ENCODE data around the gene PIK3C3.
"Not testable (repeated sequence)": the region's sequence is repeated elsewhere in the genome, so short reads cannot be mapped to it uniquely, and the experiment has no call there.

The PIK3C3 gene

GRCh38 chr18:42025974-42026625 is 71.1 kb downstream of the PIK3C3 start:
- DNase-seq (ENCODE audit: low read depth): no peak

DNA sequence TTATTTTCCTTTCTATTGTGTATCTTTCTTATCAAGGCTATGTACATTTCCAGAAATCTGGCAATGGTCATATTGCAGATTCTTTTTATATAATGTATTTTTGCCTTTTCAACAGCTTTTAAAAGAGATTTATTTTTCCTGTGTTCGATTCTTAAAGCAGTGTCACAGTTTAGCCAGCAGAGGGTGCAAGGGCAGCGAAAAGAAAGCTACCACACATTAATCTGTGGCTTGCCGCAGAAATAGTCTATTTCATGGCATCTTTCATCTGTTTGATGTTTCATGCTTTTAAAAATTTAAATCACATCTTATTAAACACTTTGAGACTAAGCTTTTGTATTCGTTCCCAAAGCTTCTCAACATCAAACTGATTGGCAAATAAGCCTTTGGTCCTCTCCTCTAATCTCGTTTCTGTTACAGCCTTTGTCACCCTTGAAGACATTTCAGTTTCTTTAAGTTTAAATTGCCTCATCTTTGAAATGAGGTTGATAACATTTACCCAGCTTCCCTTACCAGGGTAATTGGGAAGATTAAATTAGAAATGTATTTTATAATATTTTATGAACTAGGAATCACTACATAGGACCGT is 73.3 kb downstream of the PIK3C3 start:
- no peak for DNase-seq (ENCODE audit: low read depth)

- DNase-seq (ENCODE audit: low read depth): no peak
Measured at GRCh38 chr18:42029092-42029491, 74.1 kb downstream of the PIK3C3 start.

DNA sequence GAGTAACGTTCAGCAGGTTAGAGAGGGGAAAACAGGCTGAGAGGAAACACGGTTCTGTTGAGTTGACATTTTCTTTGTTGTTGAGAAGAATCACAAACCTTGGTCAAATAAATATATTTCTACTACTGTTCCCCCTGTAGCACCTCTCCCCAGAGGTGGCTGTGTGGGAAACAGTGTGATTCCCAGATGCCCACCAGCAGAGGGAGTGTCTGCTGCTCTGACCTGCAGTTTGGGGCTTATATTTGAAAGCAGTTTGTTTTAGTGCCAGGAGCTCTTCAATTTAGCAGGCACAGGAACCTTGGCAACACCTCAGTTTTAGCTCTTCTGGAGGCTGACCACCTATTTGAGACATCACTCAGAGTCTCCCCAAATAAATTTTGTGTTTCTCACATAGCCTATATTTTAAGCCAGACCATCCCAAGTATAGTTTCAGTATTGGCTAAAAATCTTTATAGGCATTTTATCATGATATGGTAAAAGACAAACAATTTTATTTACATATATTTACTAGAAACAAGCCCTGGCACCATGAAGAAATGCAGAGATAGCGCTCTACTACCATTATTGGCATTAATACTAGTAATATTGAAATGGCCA is 75.7 kb downstream of the PIK3C3 start:
- no peak for DNase-seq (ENCODE audit: low read depth)

DNA sequence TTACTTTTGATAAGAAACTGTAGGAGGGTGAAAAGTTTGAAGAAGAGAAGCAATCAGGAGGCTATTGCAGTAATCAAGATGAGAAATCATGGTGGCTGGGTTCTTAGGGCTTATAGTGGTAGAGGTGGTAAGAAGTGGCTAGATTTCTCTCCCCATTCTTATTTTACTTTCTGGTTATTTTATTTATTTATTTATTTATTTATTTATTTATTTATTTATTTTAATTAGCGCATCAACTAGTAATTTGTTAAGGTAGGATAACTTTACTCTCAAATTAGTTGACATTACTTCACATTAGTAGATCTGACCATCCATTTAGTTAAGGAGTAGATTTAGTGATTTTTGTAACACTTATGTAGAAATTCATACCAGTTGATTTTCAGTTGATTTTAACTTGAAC is 77.4 kb downstream of the PIK3C3 start:
- no peak for DNase-seq (ENCODE audit: low read depth)

- DNase-seq (ENCODE audit: low read depth): no peak
Measured at GRCh38 chr18:42033137-42033810, 78.2 kb downstream of the PIK3C3 start.

GRCh38 chr18:42038936-42039335 is 83.9 kb downstream of the PIK3C3 start:
- DNase-seq (ENCODE audit: low read depth): peak; percentile 33

- DNase-seq (ENCODE audit: low read depth): no peak
Measured at GRCh38 chr18:42039396-42039795, 84.4 kb downstream of the PIK3C3 start.

- no peak for DNase-seq (ENCODE audit: low read depth)
Measured at GRCh38 chr18:42041793-42042192, 86.8 kb downstream of the PIK3C3 start.

DNA sequence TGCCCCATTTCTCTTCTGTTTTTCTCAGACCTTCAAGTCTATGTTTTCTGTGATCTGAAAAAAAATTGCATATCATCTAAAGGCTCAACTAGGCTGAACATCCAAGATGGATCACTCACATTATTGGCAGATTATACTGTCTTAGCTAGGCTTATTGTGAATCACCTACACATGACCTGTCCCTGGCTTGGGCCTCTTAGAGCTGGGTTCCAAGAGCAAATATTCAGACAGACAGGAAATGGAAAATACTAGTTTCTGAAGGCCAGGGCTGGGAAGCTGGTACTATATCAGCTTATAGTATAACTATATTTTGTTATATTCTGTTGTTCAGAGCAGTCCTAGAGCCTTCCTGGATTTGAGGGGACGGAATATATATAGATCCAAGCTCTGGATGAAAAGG is 90.3 kb downstream of the PIK3C3 start:
- DNase-seq (ENCODE audit: low read depth): peak; percentile 15

DNA sequence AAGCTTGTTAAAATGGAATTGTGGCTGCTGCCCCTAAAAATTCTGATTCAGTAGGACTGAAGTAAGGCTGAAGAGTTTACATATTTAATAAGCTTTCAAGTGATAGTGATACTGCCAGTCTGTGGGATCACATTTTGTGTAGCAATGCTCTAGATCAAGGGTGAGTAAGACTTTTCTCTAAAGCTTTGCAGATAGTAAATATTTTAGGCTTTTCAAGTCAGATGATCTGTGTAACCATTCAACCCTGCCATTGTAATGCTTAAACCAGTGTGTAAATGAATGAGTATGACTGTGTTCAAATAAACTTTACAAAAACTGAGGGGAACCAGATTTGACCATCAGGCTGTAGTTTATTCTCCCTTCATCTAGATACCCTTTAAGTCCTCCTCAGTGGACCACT is 92.7 kb downstream of the PIK3C3 start:
- DNase-seq (ENCODE audit: low read depth): no peak

DNA sequence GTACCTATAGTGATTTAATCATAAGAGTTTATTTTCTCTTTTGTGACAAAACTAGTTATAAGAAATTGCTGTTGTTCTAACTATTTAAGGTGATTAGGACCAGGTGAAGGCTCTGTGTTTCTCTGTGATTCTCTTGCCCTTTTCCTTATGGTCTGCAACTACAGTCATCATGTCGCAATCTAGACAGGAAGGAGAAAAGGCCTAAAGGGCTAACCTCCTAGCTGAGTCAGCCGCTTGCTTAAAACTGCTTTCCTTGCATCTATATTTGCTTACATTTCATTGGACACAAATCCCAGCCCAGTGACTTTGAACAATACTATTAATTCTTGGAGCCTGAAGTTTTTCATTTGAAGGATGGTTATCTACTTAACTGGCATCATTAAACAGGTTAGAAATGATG is 93.1 kb downstream of the PIK3C3 start:
- DNase-seq (ENCODE audit: low read depth): peak; percentile 65

GRCh38 chr18:42049536-42049935 is 94.5 kb downstream of the PIK3C3 start:
- not testable (repeated sequence) for DNase-seq (ENCODE audit: low read depth)

DNA sequence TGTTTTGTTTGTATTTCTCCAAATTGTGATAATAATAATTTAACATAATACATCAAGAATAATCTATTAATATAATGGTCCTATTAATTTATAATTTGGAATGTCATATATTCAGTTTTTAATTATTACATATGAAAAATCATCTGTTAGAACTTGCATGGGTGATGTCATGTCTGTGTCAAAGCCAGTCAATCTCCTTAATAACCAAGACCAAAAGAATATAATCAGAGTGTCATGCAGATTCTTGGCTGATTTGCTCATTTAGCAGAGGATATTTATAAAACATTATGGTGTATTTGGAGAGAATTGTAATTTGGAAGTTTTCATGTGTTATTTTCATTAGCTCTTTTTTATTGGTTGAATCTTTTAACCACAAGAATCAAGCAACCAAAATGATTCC is 96.4 kb downstream of the PIK3C3 start:
- no peak for DNase-seq (ENCODE audit: low read depth)

DNA sequence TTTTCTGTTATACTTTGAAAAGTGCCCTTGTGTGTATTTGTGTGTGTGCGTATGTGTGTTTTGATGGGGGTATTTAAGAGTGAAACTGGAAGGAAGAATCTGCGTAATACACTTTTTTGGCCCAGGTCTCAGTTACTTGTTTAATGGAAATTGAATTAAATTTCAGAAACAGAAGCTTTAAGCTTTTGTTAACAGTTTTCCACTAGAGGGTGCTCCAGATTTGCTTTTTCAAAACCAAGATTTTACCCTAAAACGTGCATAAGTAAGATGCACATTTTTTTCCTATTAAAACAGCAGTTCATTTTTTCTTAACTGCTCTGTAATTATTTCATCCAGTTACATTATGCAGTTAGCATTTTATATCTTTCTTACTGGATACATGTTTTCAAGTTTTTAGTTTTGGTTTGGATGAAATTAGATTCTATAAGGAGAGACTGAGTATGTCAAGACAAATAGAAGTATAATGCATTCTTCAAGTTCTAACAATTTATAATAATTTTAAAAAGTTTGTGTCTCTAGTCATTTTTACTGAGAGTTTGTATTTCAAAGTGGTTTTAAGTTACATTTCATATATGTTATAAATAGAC is 97.2 kb downstream of the PIK3C3 start:
- DNase-seq (ENCODE audit: low read depth): no peak

DNA sequence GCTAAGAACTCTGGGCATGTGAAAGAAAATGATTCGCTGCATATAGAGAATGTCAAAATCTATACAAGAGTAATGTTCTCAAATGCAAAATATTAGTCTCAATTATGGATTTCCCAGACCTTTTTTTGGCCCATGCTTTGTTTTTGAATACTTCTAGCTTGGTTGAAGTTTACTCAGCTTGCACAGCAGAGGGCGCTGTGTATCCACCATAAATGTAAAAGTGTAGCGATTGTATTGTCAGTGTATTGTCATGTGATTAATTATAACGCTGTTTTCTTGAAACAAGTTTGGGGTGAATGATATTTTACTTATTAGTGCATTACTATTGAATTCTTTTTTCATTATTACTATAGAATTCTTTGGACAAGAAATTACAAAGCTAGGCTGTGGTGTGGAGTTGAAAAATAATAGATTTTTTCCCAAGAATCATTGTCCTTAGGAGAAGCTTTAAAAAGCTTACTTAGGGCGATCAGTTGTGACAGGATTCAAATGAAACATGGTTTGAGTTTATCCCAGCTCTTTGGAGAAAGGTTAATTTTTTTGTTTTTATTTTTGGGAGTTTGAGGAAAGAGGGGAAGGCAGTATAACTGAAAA is 98.3 kb downstream of the PIK3C3 start:
- DNase-seq (ENCODE audit: low read depth): no peak

- no peak for DNase-seq (ENCODE audit: low read depth)
Measured at GRCh38 chr18:42064109-42064508, 109.1 kb downstream of the PIK3C3 start.

- DNase-seq (ENCODE audit: low read depth): no peak
Measured at GRCh38 chr18:42067518-42067917, 112.5 kb downstream of the PIK3C3 start.

- DNase-seq (ENCODE audit: low read depth): no peak
Measured at GRCh38 chr18:42068030-42068429, 113.0 kb downstream of the PIK3C3 start.

DNA sequence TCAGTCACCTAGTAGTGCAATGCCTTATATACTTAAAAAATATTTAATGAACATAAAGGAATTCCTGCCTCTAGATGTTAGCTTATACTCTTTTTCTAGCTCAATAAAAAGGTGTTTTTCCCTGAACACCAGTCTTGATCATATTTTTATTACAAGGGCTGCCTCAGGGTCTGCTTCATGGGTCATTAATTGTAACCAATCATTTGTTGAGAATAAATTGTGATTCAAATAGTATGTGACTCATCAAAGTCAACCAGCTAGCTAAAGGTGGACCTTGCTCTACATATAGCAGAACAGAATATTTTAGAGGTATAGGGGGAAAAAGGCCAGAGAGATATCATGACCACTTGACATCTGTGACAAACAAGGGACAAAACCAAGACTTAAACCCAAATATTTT is 114.0 kb downstream of the PIK3C3 start:
- DNase-seq (ENCODE audit: low read depth): no peak

DNA sequence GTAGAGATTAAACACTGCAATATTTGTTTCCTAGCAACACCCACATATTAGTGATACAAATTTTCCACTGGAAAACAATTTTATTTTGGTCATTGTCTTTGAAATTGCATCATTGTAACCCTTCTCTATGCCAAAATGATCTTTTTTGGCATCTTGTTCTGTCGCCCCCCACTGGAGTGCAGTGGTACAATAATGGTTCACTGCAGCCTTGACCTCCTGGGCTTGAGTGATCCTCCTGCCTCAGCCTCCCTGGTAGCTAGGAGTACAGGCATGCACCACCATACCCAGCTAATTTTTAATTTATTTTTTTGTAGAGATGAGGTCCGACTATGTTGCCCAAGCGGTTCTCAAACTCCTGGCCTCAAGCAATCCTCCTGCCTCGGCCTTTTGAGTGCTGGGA is 117.4 kb downstream of the PIK3C3 start:
- DNase-seq (ENCODE audit: low read depth): no peak

DNA sequence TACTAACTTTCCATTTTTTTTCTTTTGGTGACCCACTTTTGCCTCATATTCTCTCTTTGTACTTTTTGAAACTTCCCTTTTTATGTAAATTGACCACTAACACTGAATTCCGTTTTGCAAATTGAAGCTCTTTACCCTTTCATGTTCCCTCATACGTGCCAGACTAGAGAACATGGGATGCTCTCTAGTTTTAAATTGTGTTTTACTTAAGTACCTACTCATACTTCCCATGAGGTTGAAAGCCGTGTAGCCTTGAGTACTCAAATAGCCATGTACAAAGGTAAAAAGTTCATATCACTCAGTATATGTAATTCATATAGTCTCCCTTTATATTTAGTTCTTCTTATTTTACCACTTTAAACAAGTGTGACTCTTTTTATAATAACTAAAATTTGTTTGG is 119.7 kb downstream of the PIK3C3 start:
- DNase-seq (ENCODE audit: low read depth): no peak

Data from HS-5 (cell line).